Coronary artery (tissue), 2 donors: ENCODE data around the gene MSI2.

Experiments
- DNase-seq: peaks from one replicate; pipeline ENCODE4 v3.0.0-alpha.2; 2017; ENCODE audit warnings: low spot score
- H3K27ac ChIP-seq, 2 donors: fragments of 200-600 bp; sonication (generic); one replicate each; pipeline ENCODE4 v1.5.1; 2016 to 2019
- H3K4me3 ChIP-seq: fragments of 200-600 bp; sonication (generic); 2 replicates; pipeline ENCODE4 v1.5.1; 2016; ENCODE audit warnings: mild to moderate bottlenecking, moderate library complexity
- TF ChIP-seq, protein P1 (sequence below): fragments of 200-600 bp; sonication (generic); IDR thresholded peaks from one replicate; pipeline ENCODE4 v1.5.1; 2019; ENCODE audit warnings: antibody characterized with exemption

Gene MSI2

GRCh38 chr17:57545731-57546342 lies 289.5 kb downstream of the MSI2 start:
- DNase-seq, result no peak
- Histone ChIP-seq H3K27ac (no peak overlapping the region), H3K4me3 (no peak overlapping the region)
- TF ChIP-seq, protein P1, sequence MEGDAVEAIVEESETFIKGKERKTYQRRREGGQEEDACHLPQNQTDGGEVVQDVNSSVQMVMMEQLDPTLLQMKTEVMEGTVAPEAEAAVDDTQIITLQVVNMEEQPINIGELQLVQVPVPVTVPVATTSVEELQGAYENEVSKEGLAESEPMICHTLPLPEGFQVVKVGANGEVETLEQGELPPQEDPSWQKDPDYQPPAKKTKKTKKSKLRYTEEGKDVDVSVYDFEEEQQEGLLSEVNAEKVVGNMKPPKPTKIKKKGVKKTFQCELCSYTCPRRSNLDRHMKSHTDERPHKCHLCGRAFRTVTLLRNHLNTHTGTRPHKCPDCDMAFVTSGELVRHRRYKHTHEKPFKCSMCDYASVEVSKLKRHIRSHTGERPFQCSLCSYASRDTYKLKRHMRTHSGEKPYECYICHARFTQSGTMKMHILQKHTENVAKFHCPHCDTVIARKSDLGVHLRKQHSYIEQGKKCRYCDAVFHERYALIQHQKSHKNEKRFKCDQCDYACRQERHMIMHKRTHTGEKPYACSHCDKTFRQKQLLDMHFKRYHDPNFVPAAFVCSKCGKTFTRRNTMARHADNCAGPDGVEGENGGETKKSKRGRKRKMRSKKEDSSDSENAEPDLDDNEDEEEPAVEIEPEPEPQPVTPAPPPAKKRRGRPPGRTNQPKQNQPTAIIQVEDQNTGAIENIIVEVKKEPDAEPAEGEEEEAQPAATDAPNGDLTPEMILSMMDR, result no peak

DNA sequence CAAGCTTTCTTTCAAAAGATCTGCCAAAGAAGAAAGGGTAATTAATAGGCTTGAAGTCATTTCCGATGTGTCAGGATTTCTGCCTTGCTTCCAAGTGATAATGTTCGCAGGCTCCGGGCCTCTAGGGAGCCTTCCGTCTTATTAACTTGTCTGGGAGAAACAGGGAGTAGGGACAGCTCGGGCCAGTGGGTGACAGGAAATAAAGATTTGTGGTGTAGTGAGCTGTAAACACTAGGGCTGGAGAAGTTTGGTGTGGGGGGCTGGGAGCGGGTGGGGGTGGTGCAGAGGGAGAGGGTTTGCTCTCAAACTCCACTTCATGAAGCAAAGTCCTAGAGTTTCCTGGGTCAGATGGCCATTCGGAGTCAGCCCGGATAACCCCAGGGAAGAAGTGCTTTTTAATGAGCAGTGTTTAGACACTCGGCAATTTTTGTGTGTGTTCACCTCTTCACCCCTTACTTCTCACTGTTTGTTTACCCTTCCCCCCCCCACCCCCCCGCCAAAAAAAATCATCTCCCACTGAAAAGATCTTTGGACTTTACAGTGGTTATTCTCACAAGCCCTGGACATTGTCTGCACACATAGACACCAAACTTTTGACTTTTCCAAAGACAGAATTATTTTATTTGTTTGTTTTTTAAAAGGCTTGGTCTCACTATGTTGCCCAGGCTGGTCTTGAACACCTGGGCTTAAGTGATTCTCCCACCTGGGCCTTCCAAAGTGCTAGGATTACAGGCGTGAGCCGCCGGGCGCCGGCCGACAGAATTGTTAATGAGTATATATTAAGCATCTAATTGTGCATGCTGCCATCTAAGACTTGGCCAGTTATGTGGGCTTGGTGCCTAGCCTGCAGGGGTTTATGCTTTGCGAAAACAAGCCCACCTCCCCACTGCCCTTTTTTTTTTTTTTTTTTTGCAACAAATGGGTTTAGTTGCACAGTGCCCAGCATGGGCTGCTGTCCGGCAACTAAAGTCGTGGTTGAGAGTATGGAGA lies 292.4 kb downstream of the MSI2 start:
- no peak overlapping the region for H3K4me3 ChIP-seq
- H3K27ac ChIP-seq, result no peak overlapping the region
- TF ChIP-seq, protein P1, result no peak
- DNase-seq, result no peak

DNA sequence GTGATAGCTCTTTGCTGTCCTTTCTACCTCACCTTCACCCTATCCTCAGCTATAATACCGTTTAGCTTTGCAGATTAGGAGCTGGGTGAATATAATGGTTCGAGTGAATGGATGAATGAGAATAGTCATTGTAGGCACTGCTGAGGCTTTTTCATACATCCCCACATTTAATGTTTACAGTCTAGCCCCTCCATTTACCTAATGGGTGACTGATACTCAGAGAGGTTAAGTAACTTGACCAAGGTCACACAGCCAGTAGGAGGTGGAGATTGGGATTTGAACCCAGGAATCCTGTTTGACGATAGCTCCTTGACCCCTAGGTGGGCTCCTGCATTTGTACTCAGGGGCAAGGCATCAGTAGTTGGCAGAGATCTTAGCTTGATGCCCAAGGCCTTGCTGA lies 293.1 kb downstream of the MSI2 start:
- TF ChIP-seq, protein P1, result no peak
- H3K4me3 ChIP-seq, result no peak overlapping the region
- no peak overlapping the region for H3K27ac ChIP-seq
- DNase-seq, result no peak

GRCh38 chr17:57550016-57550415 lies 293.7 kb downstream of the MSI2 start:
- Histone ChIP-seq H3K27ac (no peak overlapping the region), H3K4me3 (no peak overlapping the region)
- no peak for DNase-seq
- TF ChIP-seq, protein P1, result no peak

DNA sequence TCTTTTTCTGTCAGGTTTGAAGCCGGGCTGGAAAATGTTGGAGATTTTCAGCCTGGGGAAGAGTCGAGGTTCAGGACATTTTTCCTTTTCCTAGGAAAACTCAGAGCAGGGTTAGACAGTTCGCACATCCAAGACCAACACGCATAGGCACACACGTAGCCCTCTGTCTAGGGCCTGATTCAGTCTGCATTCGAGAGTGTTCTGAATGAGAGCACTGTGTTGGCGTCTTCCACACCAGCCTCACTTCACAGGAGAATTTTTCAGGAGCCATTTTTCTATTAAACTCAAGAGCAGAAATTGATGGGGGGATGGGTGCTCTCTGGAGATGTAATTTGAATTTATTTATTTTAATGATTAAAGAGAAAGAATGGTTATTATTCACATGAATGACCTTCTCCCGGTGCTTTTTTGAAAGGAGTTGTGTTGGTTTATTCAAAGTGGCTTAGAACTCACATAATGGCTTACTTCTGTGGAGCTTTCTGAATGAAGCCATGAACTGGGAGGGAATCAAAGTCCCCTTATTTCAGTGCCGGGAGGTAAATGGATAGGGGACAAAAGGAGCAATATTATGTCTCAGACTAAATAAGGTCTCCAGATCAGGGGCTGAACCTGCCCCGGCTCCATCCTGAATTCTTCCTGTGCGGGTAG lies 294.5 kb downstream of the MSI2 start:
- TF ChIP-seq, protein P1, result no peak
- Histone ChIP-seq H3K27ac (no peak overlapping the region), H3K4me3 (no peak overlapping the region)
- DNase-seq, result no peak

GRCh38 chr17:57551321-57552079 lies 295.2 kb downstream of the MSI2 start:
- no peak for DNase-seq
- H3K27ac ChIP-seq, result no peak overlapping the region
- H3K4me3 ChIP-seq, result no peak overlapping the region
- TF ChIP-seq, protein P1, result no peak
